ENCODE measurements around the gene TEAD4.

- TF ChIP-seq EZH2 (IDR thresholded peaks at IDR 0.05) (no peak), POLR2AphosphoS5 (IDR thresholded peaks at IDR 0.05; ENCODE audit: borderline replicate concordance, low read depth, low read length) (no peak)
Observed at GRCh38 chr12:3071710-3072109, 112.5 kb downstream of the TEAD4 start.

Data from SK-N-MC (cell line).